Measurements from ENCODE around the gene MAEA.
"Not testable (repeated sequence)": the region's sequence is repeated elsewhere in the genome, so short reads cannot be mapped to it uniquely, and the experiment has no call there.

MAEA gene

DNA sequence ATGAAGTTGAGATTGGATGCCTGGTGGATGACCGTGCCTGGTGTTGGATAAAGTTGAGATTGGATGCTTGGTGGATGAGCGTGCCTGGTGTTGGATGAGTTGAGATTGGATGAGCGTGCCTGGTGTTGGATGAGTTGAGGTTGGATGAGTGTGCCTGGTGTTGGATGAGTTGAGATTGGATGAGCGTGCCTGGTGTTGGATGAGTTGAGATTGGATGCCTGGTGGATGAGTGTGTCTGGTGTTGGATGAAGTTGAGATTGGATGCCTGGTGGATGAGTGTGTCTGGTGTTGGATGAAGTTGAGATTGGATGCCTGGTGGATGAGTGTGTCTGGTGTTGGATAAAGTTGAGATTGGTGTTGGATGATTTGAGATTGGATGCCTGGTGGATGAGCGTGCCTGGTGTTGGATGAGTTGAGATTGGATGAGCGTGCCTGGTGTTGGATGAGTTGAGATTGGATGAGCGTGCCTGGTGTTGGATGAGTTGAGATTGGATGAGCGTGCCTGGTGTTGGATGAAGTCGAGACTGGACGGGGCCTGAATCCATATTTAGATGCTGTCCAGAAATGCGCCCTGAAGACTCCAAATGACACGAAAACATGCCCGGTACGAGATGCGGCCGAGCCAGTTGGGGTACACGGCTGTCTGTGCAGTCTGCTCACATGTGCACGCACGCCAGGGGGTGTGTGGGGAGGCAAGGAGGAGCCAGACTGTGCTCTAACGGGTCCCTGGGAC is 34.9 kb downstream of the MAEA start:
- DNase-seq, result not testable (repeated sequence)

DNA sequence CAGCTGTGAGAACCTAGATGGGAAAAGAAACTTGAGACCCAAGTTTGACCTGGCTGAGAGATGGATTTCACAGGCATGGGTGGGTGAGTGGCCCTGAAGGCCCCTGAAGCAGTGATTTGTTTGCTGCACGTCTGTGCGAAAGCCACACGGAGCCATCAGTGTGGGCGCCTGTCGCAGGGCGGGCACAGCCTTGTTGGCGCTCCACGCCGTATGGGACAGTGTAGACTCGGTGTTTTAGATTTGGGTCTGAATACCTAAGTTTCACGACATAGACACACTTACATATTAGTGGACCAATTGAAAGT is 35.4 kb downstream of the MAEA start:
- DNase-seq, result no peak

GRCh38 chr4:1325681-1326635 is 36.3 kb downstream of the MAEA start:
- DNase-seq, result no peak

DNA sequence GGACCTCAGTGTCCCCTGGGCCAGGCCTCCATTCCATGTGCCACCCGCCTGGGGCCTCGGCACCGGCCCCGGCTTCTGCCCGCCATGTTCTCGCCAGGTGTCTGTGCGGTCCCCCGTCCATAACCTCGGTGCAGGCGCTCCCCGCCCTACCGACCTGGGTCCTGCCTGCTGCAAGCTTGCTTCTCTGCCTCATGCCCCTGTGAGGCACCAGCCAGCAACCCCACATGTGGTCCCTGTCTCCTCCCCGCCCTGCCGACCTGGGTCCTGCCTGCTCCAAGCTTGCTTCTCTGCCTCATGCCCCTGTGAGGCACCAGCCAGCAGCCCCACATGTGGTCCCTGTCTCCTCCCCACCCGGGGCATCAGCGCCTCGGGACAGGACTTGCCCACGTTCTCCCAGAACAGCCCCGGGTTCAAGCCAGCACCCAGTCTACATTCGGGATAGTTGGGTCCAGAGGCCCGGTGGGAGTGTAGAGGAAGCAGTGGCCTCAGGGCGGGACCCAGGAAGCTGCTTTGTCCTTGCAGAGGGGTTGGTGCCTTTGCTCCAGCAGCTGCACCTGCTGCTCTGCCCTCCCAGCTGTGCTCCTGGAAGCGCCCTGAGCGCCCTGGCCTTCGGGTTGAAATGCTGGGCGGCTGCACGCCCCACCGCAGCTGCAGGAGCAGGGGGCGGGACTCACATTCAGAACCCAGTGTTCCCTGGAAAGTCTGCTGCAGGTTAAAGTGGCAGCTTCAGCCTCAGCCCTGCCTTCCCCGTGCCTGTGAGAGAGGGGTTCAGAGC is 37.2 kb downstream of the MAEA start:
- no peak for DNase-seq

- DNase-seq, result no peak
Observed at GRCh38 chr4:1327526-1328266, 38.0 kb downstream of the MAEA start.

GRCh38 chr4:1328267-1329155 is 38.8 kb downstream of the MAEA start:
- no peak for DNase-seq

DNA sequence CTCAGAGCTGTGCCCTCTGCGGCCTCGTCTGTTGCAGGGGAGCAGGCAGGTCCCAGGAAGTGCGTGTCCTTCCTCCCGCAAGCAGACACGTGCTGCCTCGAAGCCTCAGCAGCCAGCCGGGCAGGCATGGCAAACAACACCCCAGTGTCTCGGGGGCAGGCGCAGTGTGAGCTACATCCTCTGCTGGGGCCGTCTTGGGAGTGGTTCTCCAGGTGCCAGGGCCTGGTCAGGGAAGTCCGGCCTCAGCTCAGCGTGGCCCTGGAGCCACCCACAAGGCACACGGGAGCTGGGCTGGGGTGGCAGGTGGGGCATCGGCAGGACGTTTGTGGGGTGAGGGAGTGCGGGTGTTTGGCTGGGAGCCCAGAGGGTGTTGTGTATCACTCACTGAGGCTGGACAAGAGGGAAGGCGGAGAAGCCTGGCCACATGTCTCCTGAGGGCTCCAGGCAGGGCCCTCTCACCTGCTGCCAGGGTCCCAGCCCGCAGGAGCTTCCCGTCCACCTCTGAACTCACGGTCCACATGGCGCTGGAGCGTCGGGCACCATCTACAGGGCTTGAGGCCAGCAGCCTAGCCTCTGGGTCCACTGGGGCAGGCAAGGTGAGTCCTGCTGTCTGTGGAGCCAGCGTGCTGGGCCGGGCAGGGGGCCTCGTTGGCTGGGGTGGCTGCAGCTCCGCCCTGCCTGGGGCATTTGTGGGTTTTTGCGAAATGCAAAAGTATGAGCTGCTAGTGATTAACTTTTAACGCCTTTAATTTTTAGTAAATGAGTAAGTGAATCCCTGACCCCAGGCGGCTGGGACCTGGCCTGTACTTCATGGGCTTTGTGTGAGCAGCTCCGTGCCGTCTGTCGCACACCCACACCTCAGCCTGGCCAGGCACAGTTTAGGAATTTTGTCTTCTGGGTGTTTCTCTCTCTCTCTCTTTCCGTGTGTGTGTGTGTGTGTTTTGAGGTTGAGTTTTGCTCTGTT is 40.0 kb downstream of the MAEA start:
- no peak for DNase-seq

DNA sequence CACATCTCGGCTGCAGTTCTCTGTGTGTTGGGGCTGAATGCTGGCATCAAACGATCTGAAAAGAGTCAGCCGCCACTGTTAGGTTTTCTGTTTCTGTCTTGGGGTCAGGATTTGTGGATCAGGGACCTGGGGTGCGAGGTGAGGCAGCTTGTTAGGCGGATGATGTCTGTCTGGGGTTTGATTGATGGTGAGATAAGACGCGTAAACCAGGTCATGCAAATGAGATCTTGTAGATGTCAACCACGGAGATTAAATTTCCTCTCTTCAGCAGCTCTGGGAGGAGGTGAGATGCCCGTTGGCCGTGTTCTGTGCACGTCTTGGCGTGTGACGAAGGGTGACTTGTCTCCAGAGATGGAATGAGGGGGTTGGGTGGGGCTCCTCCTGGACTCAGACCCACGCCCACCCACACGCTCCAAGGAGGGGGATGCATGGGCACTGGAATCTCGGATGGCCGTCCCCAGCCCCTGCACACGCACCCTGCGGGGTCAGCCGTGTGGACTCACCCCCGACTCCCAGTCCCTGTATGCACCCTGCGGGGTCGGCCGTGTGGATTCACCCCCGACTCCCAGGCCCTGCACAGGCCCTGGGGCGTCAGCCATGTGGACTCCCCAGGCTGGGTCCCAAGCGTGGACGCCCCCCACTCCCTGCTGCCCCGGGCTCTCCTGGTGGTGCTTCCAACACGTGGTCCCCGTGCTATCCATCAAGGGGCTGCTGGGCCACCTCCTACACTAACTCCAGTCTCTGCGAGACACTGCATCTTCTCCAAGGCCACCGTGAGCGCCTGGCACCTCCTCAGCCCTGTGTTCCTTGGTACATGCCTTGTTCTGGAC is 41.3 kb downstream of the MAEA start:
- no peak for DNase-seq

- DNase-seq, result no peak
Observed at GRCh38 chr4:1331591-1332353, 42.1 kb downstream of the MAEA start.

GRCh38 chr4:1332686-1333085 is 43.0 kb downstream of the MAEA start:
- DNase-seq, result no peak

GRCh38 chr4:1333256-1333655 is 43.6 kb downstream of the MAEA start:
- DNase-seq, result no peak

- not testable (repeated sequence) for DNase-seq
Observed at GRCh38 chr4:1333851-1334578, 44.3 kb downstream of the MAEA start.

GRCh38 chr4:1334579-1334895 is 44.8 kb downstream of the MAEA start:
- no peak for DNase-seq

GRCh38 chr4:1335193-1335883 is 45.6 kb downstream of the MAEA start:
- DNase-seq, result not testable (repeated sequence)

DNA sequence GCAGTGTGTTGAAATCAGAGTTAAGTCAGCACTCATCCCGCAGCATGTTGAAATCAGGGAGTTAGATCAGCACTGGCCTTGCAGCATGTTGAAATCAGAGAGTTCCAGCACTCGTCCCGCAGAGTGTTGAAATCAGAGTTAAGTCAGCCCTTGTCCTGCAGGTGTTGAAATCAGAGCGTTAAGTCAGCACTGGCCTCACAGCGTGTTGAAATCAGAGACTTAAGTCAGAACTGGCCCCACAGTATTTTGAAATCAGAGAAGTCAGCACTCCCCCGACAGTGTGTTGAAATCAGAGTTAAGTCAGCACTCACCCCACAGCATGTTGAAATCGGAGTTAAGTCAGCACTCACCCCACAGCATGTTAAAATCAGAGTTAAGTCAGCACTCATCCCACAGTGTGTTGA is 46.4 kb downstream of the MAEA start:
- no peak for DNase-seq

DNA sequence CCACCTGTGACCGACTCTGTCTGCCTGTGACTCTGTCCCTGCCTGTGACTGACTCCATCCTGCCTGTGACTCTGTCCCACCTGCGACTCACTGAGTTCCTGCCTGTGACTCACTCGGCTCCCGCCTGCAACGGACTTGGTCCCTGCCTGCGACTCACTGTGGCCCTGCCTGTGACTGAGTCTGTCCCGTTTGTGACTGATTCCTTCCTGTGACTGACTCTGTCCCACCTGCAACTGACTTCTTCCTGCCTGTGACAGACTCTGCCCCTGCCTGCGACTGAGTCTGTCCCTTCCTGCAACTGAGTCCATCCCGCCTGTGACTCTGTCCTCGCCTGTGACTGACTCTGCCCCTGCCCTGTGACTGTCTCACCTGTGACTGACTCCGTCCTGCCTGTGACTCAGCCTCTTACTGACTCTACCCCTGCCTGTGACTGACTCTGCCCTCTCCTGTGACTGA is 47.7 kb downstream of the MAEA start:
- no peak for DNase-seq
